NCI-H510A (cell line): ENCODE data around the gene SRR.
"Not testable (repeated sequence)": the region's sequence is repeated elsewhere in the genome, so short reads cannot be mapped to it uniquely, and the experiment has no call there.

Source experiments
- DNase-seq: peaks from one replicate; lab custom pipeline; 2025; lab: John Stamatoyannopoulos, UW

SRR gene

GRCh38 chr17:2289878-2290478 is 13.8 kb upstream of the SRR start:
- DNase-seq = no peak

- no peak for DNase-seq
Observed at GRCh38 chr17:2292100-2292499, 11.7 kb upstream of the SRR start.

- DNase-seq = no peak
Observed at GRCh38 chr17:2295575-2295974, 8.2 kb upstream of the SRR start.

- no peak for DNase-seq
Observed at GRCh38 chr17:2297023-2297422, 6.7 kb upstream of the SRR start.

- no peak for DNase-seq
Observed at GRCh38 chr17:2299136-2299535, 4.6 kb upstream of the SRR start.

GRCh38 chr17:2299756-2300155 is 4.0 kb upstream of the SRR start:
- DNase-seq = no peak

GRCh38 chr17:2302778-2303203 is 959 bp upstream of the SRR start:
- DNase-seq = no peak

- DNase-seq = no peak
Observed at GRCh38 chr17:2304931-2305330, 1.2 kb downstream of the SRR start.

- no peak for DNase-seq
Observed at GRCh38 chr17:2309338-2310154, 5.8 kb downstream of the SRR start.

- no peak for DNase-seq
Observed at GRCh38 chr17:2312736-2313135, 9.0 kb downstream of the SRR start.

GRCh38 chr17:2316916-2317205 is 13.1 kb downstream of the SRR start:
- DNase-seq = not testable (repeated sequence)

GRCh38 chr17:2317796-2318195 is 14.0 kb downstream of the SRR start:
- DNase-seq = no peak

GRCh38 chr17:2319051-2319450 is 15.3 kb downstream of the SRR start:
- DNase-seq = no peak

- no peak for DNase-seq
Observed at GRCh38 chr17:2321399-2321798, 17.6 kb downstream of the SRR start.

- no peak for DNase-seq
Observed at GRCh38 chr17:2323629-2324314, 20.0 kb downstream of the SRR start.

- no peak for DNase-seq
Observed at GRCh38 chr17:2331303-2331702, 27.6 kb downstream of the SRR start.

GRCh38 chr17:2335726-2336214 is 32.0 kb downstream of the SRR start:
- DNase-seq = no peak

- DNase-seq = peak; percentile 83
Observed at GRCh38 chr17:2336215-2336851, 32.6 kb downstream of the SRR start, which contains the start of gene TSR1. Gene TSR1, minus strand, starts transcription at chr17:2336457. Its CDS starts 30 bp downstream, at chr17:2336427.

- peak; percentile 17 for DNase-seq
Observed at GRCh38 chr17:2336852-2337543, 33.2 kb downstream of the SRR start, which contains the start of gene SGSM2. Gene SGSM2, plus strand, starts transcription at chr17:2337501. Its CDS starts 188 bp downstream, at chr17:2337689.

- DNase-seq = peak; percentile 13
Observed at GRCh38 chr17:2337544-2338314, 34.0 kb downstream of the SRR start.

- no peak for DNase-seq
Observed at GRCh38 chr17:2338315-2338657, 34.5 kb downstream of the SRR start.
